A549 (cell line): Measurements from ENCODE around the gene FBF1.

ENCODE experiments used
- CTCF ChIP-seq: fragments of >200 bp; sonication (Bioruptor Twin); formaldehyde crosslinking; IDR thresholded peaks from 3 replicates; pipeline ENCODE4 v1.5.1; 2016
- ELK1 ChIP-seq: fragments of 150-350 bp; IDR thresholded peaks from 2 replicates; pipeline ENCODE4 v1.6.1; 2014; ENCODE audit warnings: low read depth, mild to moderate bottlenecking, low read length
- MAX ChIP-seq: IDR thresholded peaks from 2 replicates; pipeline ENCODE4 v1.6.1; 2012
- SMC3 ChIP-seq: fragments of >200 bp; sonication (Bioruptor Twin); formaldehyde crosslinking; IDR thresholded peaks from 3 replicates; pipeline ENCODE4 v1.6.1; 2018; ENCODE audit warnings: inconsistent platforms
- TP53 ChIP-seq: fragments of 250-450 bp; sonication (Bioruptor Pico); IDR thresholded peaks from 2 replicates; pipeline ENCODE4 v1.5.0; 2021; ENCODE audit warnings: mild to moderate bottlenecking, moderate library complexity
- USF2 ChIP-seq: fragments of 450-650 bp; IDR thresholded peaks from 2 replicates; pipeline ENCODE4 v1.6.1; 2014; ENCODE audit warnings: antibody characterized with exemption
- ZSCAN20 ChIP-seq: fragments of 250-450 bp; sonication (Bioruptor Pico); IDR thresholded peaks from 2 replicates; pipeline ENCODE4 v1.8.0; 2022; ENCODE audit warnings: mild to moderate bottlenecking, moderate library complexity

- TF ChIP-seq CTCF (no peak), MAX (no peak), TP53 (no peak), SMC3 (no peak), ZSCAN20 (CRISPR knock-in tag) (no peak), ELK1 (no peak), USF2 (no peak)
Measured at GRCh38 chr17:75910699-75911098, 30.1 kb downstream of the FBF1 start.
